Ascending aorta (tissue), 2 donors: ENCODE results near the gene POU3F3. TPM values are rescaled to one million over a fixed set of nuclear protein-coding genes. Genes with fewer than 3 reads are reported as not detected.

Experiments
- DNase-seq, 2 donors: peaks; one replicate each; pipeline ENCODE4 v3.0.0-alpha.2; 2019; ENCODE audit warnings: low spot score in 2 of 2
- H3K27ac ChIP-seq, 2 donors: fragments of 200-600 bp; sonication (generic); one replicate each; pipeline ENCODE4 v1.5.1; 2016 to 2017; ENCODE audit warnings: mild to moderate bottlenecking in 1 of 2
- H3K27me3 ChIP-seq: fragments of 200-600 bp; sonication (generic); one replicate; pipeline ENCODE4 v1.5.1; 2017
- H3K36me3 ChIP-seq, 2 donors: fragments of 200-600 bp; sonication (generic); one replicate each; pipeline ENCODE4 v1.5.1; 2016
- H3K4me1 ChIP-seq, 2 donors: fragments of 200-600 bp; sonication (generic); one replicate each; pipeline ENCODE4 v1.5.1; 2016 to 2017; ENCODE audit warnings: mild to moderate bottlenecking in 1 of 2
- H3K4me3 ChIP-seq, 2 donors: fragments of 200-600 bp; sonication (generic); one replicate each; pipeline ENCODE4 v1.5.1; 2016 to 2017; ENCODE audit warnings: mild to moderate bottlenecking in 1 of 2
- H3K9me3 ChIP-seq, 2 donors: fragments of 200-600 bp; sonication (generic); one replicate each; pipeline ENCODE4 v1.5.1; 2016
- CTCF ChIP-seq, 3 experiments: fragments of 200-600 bp in 2 of 3; fragments of 450-650 bp in 1 of 3; sonication (generic) in 2 of 3; IDR thresholded peaks; one replicate each; pipeline ENCODE4 v1.5.1; 2016 to 2019; ENCODE audit warnings: antibody characterized with exemption in 3 of 3, mild to moderate bottlenecking in 1 of 3, moderate library complexity in 1 of 3
- intact Hi-C: fragments of 100-400 bp; cut with DNase I; formaldehyde crosslinking; loops from one replicate; pipeline ENCODE4 v1.15.1; 2023
- total RNA-seq: library from RNA; depleted of rRNA; stranded (reverse); fragments of >200 nt; gene quantifications from one replicate; pipeline ENCODE4 v1.1.0, GENCODE V29; 2016

The POU3F3 gene
- total RNA-seq, 1 donor from 2014 or later: 0.21 TPM

GRCh38 chr2:104900608-104901007 lies 46.7 kb downstream of the POU3F3 start:
- no peaks in the 10 kb centered on the region for H3K36me3 ChIP-seq
- DNase-seq: no peak
- intact Hi-C loops: no loop called here
- TF ChIP-seq CTCF (IDR thresholded peaks at IDR 0.05): no peak
- H3K4me1 ChIP-seq: no peaks in the 10 kb centered on the region
- H3K9me3 ChIP-seq: no peaks in the 10 kb centered on the region
- H3K4me3 ChIP-seq: no peak overlapping the region
- no peak overlapping the region for H3K27ac ChIP-seq
- no peaks in the 10 kb centered on the region for H3K27me3 ChIP-seq

GRCh38 chr2:104901037-104901881 lies 47.3 kb downstream of the POU3F3 start:
- intact Hi-C loops: no loop called here
- H3K27ac ChIP-seq: no peak overlapping the region
- no peak overlapping the region for H3K4me3 ChIP-seq
- H3K27me3 ChIP-seq: no peaks in the 10 kb centered on the region
- H3K36me3 ChIP-seq: no peaks in the 10 kb centered on the region
- H3K4me1 ChIP-seq: no peaks in the 10 kb centered on the region
- no peak for TF ChIP-seq CTCF (IDR thresholded peaks at IDR 0.05)
- DNase-seq: no peak
- H3K9me3 ChIP-seq: no peaks in the 10 kb centered on the region

- no peak for DNase-seq
- no peak overlapping the region for H3K27ac ChIP-seq
- no peak overlapping the region for H3K4me3 ChIP-seq
- no peaks in the 10 kb centered on the region for H3K27me3 ChIP-seq
- no peaks in the 10 kb centered on the region for H3K9me3 ChIP-seq
- H3K36me3 ChIP-seq: no peaks in the 10 kb centered on the region
- intact Hi-C loops: no loop called here
- TF ChIP-seq CTCF (IDR thresholded peaks at IDR 0.05): no peak
- no peaks in the 10 kb centered on the region for H3K4me1 ChIP-seq
These were observed 48.4 kb downstream of the POU3F3 start for GRCh38 chr2:104902317-104902716.

Other genes starting within 250 kb of the POU3F3 start
- 18.7 TPM for gene MRPS9, start 184.0 kb downstream of the POU3F3 start, total RNA-seq